RCC 7860 (cell line): ENCODE results near the gene XPNPEP2.

Source experiments
- DNase-seq: peaks from one replicate; pipeline ENCODE4 v3.0.0-alpha.2; 2015; ENCODE audit warnings: low spot score
- FAIRE-seq: peaks from 2 replicates; lab custom pipeline; 2012; peaks lifted over from hg19 to GRCh38; lab: Jason Lieb, UNC

Gene XPNPEP2

GRCh38 chrX:129777218-129778030 lies 38.6 kb downstream of the XPNPEP2 start:
- FAIRE-seq (no peak), DNase-seq (no peak)

GRCh38 chrX:129779086-129779672 lies 40.4 kb downstream of the XPNPEP2 start:
- DNase-seq: no peak
- no peak for FAIRE-seq

DNA sequence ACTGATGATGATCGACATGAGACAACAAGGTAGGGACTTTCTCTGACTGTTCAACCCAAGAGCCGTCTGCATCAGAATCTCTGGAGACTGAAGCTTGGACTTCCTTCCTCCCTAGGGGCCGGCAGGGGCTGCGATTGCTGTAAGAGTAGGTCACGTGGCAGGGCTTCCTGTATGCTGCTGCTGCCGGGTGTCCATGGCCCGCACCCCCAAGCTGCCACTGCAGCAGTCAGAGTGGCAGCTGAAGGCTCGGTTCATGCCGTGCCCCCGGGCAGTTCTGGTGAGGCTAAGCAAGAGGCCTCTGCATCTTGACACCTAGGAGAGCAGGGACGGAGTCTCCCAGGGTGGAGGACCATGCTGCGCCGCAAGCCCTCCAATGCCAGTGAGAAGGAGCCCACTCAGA lies 41.0 kb downstream of the XPNPEP2 start, which contains the start of gene SASH3:
SASH3 (plus strand) TSS at position 203 of the 400 bp plus-strand sequence; CDS start at position 352, 149 bp downstream.
- no peak for DNase-seq
- no peak for FAIRE-seq

- no peak for FAIRE-seq
- no peak for DNase-seq
Measured at GRCh38 chrX:129780441-129781105, 41.8 kb downstream of the XPNPEP2 start.

DNA sequence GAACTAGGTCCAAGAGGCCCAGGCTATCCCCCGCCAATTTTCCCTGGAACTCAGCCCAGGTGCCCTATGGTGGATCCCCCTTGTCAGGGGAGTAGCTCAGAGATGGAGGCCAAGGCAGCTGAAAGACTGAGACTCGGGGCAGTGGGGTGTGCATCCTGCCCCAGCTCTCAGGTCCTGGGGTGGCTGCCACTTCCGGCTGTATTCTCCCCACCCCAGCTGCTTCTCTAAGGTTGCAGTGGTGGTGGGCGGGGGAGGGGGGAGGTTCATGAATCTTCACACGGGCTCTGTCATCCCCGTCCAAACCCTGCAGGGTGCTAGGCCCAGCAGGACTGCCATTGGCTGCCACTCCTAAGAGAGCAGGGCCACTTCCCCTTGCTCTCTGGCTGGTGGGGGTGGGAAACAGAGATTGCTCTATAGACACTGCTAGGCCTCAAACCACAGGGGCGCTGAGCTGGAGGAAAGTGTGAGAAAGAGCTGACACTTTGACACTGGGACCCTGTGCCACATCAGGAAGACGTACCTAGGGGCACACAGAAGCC lies 42.4 kb downstream of the XPNPEP2 start:
- FAIRE-seq (no peak), DNase-seq (no peak)

DNA sequence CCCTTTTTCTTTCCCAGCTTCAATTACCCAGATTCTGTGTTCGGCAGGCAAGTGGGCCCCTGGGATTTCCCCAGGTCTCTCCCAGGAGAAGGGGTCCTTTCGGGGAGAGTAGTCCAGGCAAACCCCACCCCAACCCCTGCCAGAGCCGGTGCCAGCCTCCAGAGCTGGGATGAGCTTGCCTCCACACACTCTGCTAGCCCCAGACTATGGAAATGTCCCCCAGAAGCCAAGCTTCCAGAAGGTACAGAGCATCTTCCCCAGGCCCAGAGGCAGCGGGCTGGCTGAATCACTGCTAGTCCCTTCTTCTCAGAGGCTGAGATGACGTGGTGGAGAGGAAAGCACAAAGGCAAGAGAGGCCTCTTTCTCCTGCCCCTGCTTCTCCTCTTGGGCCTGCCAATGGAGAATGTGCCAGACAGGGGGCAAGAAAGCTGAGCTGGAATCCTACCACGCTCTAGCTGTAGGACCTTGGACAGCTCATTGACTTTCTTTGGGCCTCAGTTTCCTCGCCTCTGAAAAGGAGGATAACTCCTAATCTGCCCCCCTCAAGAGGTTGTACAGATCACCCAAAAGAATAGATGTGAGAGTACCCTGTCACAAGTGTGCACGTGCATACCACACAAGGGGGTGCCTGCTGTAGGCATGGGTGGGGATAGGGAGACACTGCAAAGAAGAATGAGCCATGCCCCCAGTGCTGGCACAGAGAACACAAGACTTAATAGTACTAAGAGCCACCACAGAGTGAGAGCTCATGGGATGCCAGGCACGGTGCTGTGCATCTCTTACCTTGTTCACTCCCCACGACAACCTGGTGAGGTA lies 43.1 kb downstream of the XPNPEP2 start:
- no peak for FAIRE-seq

GRCh38 chrX:129782706-129783105 lies 43.9 kb downstream of the XPNPEP2 start:
- FAIRE-seq: no peak

More for the DNA sequence above, 43.1 kb downstream of the XPNPEP2 start:
- DNase-seq: no peak

DNA sequence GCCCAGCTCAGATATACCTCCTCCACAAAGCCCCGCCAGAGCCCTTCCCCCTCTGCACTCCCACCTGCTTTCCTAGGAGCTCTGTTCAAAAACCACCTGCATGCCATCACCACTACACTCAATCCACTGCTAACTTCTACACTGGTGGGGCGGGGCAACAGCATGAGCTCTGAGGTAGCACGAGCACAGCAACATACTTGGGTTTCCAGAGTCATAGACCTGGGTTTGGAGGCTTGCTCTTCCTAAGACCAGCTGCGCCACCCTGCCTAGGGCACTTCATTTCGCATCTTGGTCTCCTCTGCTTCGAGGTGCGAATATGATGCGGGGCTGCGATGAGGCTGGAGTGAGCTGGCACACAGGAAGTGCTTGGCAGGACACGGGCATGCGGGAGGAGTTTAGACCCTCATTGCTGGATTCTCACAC lies 44.5 kb downstream of the XPNPEP2 start:
- FAIRE-seq (no peak), DNase-seq (no peak)

More at GRCh38 chrX:129782706-129783105, 43.9 kb downstream of the XPNPEP2 start:
- no peak for DNase-seq

- no peak for FAIRE-seq
Measured at GRCh38 chrX:129784371-129784770, 45.6 kb downstream of the XPNPEP2 start.

DNA sequence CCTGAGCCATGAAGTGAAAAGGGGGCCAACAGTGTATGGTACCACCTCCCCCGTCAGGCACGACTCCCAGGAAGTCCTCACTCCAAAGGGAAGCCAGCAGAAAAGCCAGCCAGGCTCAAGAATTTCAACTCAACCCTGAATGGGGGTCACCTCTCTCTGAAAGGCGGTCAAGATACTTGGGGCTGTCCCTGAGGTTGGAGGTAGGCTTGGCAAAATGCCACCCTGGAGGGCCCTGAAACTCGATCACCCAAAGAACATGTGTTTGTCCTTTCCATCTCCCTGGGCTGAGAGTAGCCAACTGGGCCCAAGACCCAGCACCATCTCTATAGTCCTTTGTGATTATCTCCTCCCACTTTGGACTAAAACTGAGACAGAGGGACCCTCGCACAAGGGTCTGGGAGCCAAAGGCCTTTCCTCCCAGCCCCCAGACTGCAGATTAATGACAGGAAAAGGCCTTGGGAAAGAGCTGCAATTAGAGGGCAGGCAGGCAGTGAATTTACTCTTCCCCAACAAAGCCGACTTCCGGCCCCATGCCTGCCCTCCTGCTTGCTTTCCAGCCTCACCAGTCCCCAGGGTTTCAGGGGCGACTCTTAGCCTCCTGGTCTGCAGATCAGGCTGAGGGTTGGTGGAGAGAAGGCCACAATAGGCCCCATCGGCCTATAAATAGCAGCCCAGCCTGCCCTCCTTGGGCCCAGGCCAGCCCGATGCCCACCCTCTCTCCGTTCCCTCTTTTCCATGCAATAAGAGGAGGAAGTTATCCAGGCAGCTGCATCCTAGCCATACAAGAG lies 46.6 kb downstream of the XPNPEP2 start:
- DNase-seq (no peak), FAIRE-seq (no peak)

More at GRCh38 chrX:129784371-129784770, 45.6 kb downstream of the XPNPEP2 start:
- DNase-seq: no peak

- DNase-seq (no peak), FAIRE-seq (no peak)
Measured at GRCh38 chrX:129786210-129786651, 47.5 kb downstream of the XPNPEP2 start.

- DNase-seq (no peak), FAIRE-seq (no peak)
Measured at GRCh38 chrX:129787336-129788055, 48.7 kb downstream of the XPNPEP2 start.

DNA sequence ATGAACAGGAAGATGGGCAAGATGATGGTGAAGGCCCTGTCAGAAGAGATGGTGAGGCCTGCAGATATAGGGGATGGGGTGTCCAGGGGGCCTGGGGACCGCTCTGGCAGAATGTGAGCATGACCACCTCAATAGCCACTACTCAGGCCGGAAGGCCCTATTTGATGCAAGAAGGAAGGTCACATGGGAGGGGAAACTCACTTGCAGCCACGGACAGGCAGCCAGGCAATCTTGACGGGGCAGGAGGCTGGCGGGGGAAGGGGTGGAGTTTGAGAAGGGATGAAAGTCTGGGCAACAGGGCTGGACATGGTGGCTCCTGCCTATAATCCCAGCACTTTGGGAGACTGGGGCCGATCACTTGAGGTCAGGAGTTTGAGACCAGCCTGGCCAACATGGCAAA lies 49.7 kb downstream of the XPNPEP2 start:
- no peak for DNase-seq
- no peak for FAIRE-seq

DNA sequence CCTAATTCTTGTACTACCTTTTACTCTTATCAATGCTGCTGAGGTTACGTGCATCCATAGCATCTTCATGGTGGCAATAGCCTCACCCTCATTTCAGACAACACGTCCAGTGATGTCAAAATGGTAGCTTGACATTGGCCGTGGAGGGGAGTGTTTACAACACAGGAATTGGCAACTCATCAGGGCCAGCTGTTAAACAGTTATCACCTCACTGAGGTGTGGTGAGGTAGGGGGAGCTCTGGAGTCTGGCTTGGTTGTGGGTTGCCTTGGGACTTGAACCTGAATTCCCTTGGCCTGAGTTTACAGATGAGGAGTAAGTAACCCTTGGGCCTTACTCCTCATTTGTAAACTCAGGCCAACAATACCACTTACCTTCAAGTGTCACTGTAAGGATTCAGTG lies 51.4 kb downstream of the XPNPEP2 start:
- DNase-seq: no peak
- no peak for FAIRE-seq

GRCh38 chrX:129790808-129791207 lies 52.0 kb downstream of the XPNPEP2 start:
- no peak for FAIRE-seq
- DNase-seq: no peak

GRCh38 chrX:129791336-129791735 lies 52.6 kb downstream of the XPNPEP2 start:
- DNase-seq (no peak), FAIRE-seq (no peak)

GRCh38 chrX:129791961-129792570 lies 53.3 kb downstream of the XPNPEP2 start:
- FAIRE-seq (no peak), DNase-seq (no peak)

- no peak for FAIRE-seq
Measured at GRCh38 chrX:129792586-129793291, 54.0 kb downstream of the XPNPEP2 start.

More at GRCh38 chrX:129792586-129793291, 54.0 kb downstream of the XPNPEP2 start:
- no peak for DNase-seq
